K562 (cell line): ENCODE measurements around the gene BARD1. TPM values are rescaled to one million over a fixed set of nuclear protein-coding genes. Genes with fewer than 3 reads are reported as not detected.

ENCODE experiments used
- ATAC-seq: fragments of 200-7000 bp; cut with Tn5 transposase; 3 replicates; pipeline ENCODE4 v1.9.1; 2020; ENCODE audit warnings: moderate library complexity
- BruUV-seq: library from RNA; stranded (reverse); fragments of 400-500 nt; replicated peaks from 2 replicates; lab custom pipeline; 2021; lab: Mats Ljungman, UMichigan
- CTCF ChIA-PET: fragments of 300-600 bp; formaldehyde crosslinking; extraction: SDS; loops from one replicate; lab custom pipeline; 2021; ENCODE audit warnings: low intra/inter-chr PET ratio; lab: Yijun Ruan, JAX
- POLR2A ChIA-PET: fragments of 300-600, 350-650 bp; sonication (Branson Sonifier 250); formaldehyde crosslinking; extraction: SDS; loops from one replicate; lab custom pipeline; 2021; ENCODE audit warnings: antibody characterized with exemption, inconsistent platforms; lab: Yijun Ruan, JAX
- DNase-seq, 4 experiments: peaks; one replicate each; pipeline versions ENCODE4 v3.0.0 to v3.0.0-alpha.2; 2011 to 2018; ENCODE audit warnings: low spot score in 3 of 4, mixed read lengths in 3 of 4; ENCODE audit errors: extremely low read depth in 1 of 4
- FAIRE-seq: peaks from 2 replicates; lab custom pipeline; 2011; peaks lifted over from hg19 to GRCh38; lab: Jason Lieb, UNC
- H2AFZ ChIP-seq: 2 replicates; pipeline ENCODE4 v1.6.0; 2011; ENCODE audit warnings: low read depth, low read length, control low read depth, inconsistent platforms
- H3K27ac ChIP-seq: fragments of 200-600 bp; 3 replicates; pipeline ENCODE4 v1.8.0; 2011; ENCODE audit warnings: low read depth, mild to moderate bottlenecking, control low read depth, inconsistent platforms, low read length, moderate library complexity, mixed read lengths; ENCODE audit errors: extremely low read depth
- H3K27me3 ChIP-seq, 2 experiments: fragments of 300-600 bp in 1 of 2; 2 replicates in 1 of 2; 3 replicates in 1 of 2; pipeline versions ENCODE4 v1.6.0 to v1.8.0; 2011; ENCODE audit warnings: inconsistent platforms in 2 of 2, low read length in 2 of 2, mild to moderate bottlenecking in 1 of 2, mixed read lengths in 1 of 2, moderate library complexity in 1 of 2; ENCODE audit not compliant: control insufficient read depth in 2 of 2, insufficient read depth in 2 of 2
- H3K36me3 ChIP-seq: fragments of 300-600 bp; 3 replicates; pipeline ENCODE4 v1.8.0; 2011; ENCODE audit warnings: mild to moderate bottlenecking, low read length, inconsistent platforms; ENCODE audit not compliant: control insufficient read depth, insufficient read depth
- H3K4me1 ChIP-seq, 2 experiments: fragments of 200-600 bp in 1 of 2; replicated peaks in 1 of 2; 2 replicates in 1 of 2; 3 replicates in 1 of 2; pipeline versions ENCODE4 v1.5.1 to v1.8.0; 2011; ENCODE audit warnings: inconsistent platforms in 2 of 2, low read length in 2 of 2, mild to moderate bottlenecking in 1 of 2, mixed read lengths in 1 of 2, moderate library complexity in 1 of 2; ENCODE audit not compliant: control insufficient read depth in 2 of 2, insufficient read depth in 2 of 2
- H3K4me2 ChIP-seq: 2 replicates; pipeline ENCODE4 v1.6.1; 2011; ENCODE audit warnings: low read length, control low read depth, inconsistent platforms, mixed read lengths; ENCODE audit not compliant: insufficient read depth
- H3K4me3 ChIP-seq: fragments of 200-600 bp; sonication (generic), shearing (Covaris generic); 2 replicates; pipeline ENCODE4 v1.5.1; 2016; ENCODE audit warnings: control low read depth, inconsistent platforms
- H3K79me2 ChIP-seq: fragments of 200-600 bp; 3 replicates; pipeline ENCODE4 v1.8.0; 2011; ENCODE audit warnings: low read length, inconsistent platforms; ENCODE audit not compliant: control insufficient read depth, insufficient read depth
- H3K9ac ChIP-seq, 2 experiments: 2 replicates each; pipeline versions ENCODE4 v1.6.0 to v1.6.1; 2011; ENCODE audit warnings: low read depth in 2 of 2, low read length in 2 of 2, control low read depth in 1 of 2, inconsistent platforms in 1 of 2, mild to moderate bottlenecking in 1 of 2, mixed read lengths in 1 of 2; ENCODE audit not compliant: insufficient read depth in 1 of 2
- H3K9me1 ChIP-seq: one replicate; pipeline ENCODE4 v1.6.0; 2011; ENCODE audit warnings: inconsistent platforms, mild to moderate bottlenecking, low read length, moderate library complexity; ENCODE audit not compliant: control insufficient read depth, insufficient read depth
- H3K9me3 ChIP-seq: replicated peaks from 2 replicates; pipeline ENCODE4 v1.5.1; 2011; ENCODE audit warnings: low read depth, low read length, inconsistent platforms; ENCODE audit not compliant: control insufficient read depth, insufficient read depth
- H4K20me1 ChIP-seq: replicated peaks from 2 replicates; pipeline ENCODE4 v1.6.1; 2011; ENCODE audit warnings: low read length, inconsistent platforms, mixed read lengths; ENCODE audit not compliant: control insufficient read depth, insufficient read depth
- ADNP ChIP-seq: fragments of 200-800 bp; sonication (Bioruptor generic); IDR thresholded peaks from 2 replicates; pipeline ENCODE4 v1.6.1; 2016; ENCODE audit warnings: missing genetic modification characterization, missing compliant biosample characterization
- ESRRA ChIP-seq: fragments of 450-650 bp; IDR thresholded peaks from 2 replicates; pipeline ENCODE4 v1.6.1; 2014; ENCODE audit warnings: low read depth, mild to moderate bottlenecking, moderate library complexity, borderline replicate concordance
- FOSL1 ChIP-seq: fragments of 200-800 bp; sonication (Bioruptor generic); conservative IDR thresholded peaks from 2 replicates; pipeline ENCODE4 v1.6.1; 2016; ENCODE audit warnings: missing genetic modification characterization, missing compliant biosample characterization
- FOXP1 ChIP-seq: sonication (generic); formaldehyde crosslinking; IDR thresholded peaks from 2 replicates; pipeline ENCODE4 v1.8.0; 2022; ENCODE audit warnings: mild to moderate bottlenecking, missing genetic modification reagents
- KLF10 ChIP-seq: fragments of 250-450 bp; sonication (Bioruptor Pico); IDR thresholded peaks from 2 replicates; pipeline ENCODE4 v1.6.1; 2021; ENCODE audit warnings: matching md5 sums
- NFE2 ChIP-seq: IDR thresholded peaks from 2 replicates; pipeline ENCODE4 v1.6.1; 2014; ENCODE audit warnings: antibody characterized with exemption, low read depth
- POLR2G ChIP-seq: fragments of 200-400 bp; formaldehyde crosslinking; IDR thresholded peaks from 2 replicates; pipeline ENCODE4 v1.6.1; 2017; ENCODE audit warnings: low read depth, mild to moderate bottlenecking, antibody characterized with exemption, low read length, moderate library complexity
- RAD21 ChIP-seq, 2 experiments: fragments of 250-450 bp in 1 of 2; fragments of 450-650 bp in 1 of 2; sonication (Bioruptor Pico) in 1 of 2; formaldehyde crosslinking in 1 of 2; IDR thresholded peaks in 1 of 2; conservative IDR thresholded peaks in 1 of 2; 2 replicates each; pipeline versions ENCODE4 v1.4.0 to v1.8.0; 2020 to 2022; ENCODE audit warnings: mild to moderate bottlenecking in 2 of 2, moderate library complexity in 1 of 2
- RAD51 ChIP-seq: fragments of 450-650 bp; IDR thresholded peaks from 2 replicates; pipeline ENCODE4 v1.7.1; 2016; ENCODE audit warnings: low read depth, mild to moderate bottlenecking, borderline replicate concordance
- SIN3A ChIP-seq, 2 experiments: fragments of 150-350 bp in 1 of 2; IDR thresholded peaks; 2 replicates each; pipeline ENCODE4 v1.6.1; 2011 to 2016; ENCODE audit warnings: borderline replicate concordance in 2 of 2, low read depth in 2 of 2, low read length in 2 of 2, mild to moderate bottlenecking in 2 of 2, moderate library complexity in 2 of 2; ENCODE audit not compliant: control insufficient read depth in 1 of 2
- SMAD2 ChIP-seq: fragments of 150-350 bp; IDR thresholded peaks from 2 replicates; pipeline ENCODE4 v1.6.1; 2014; ENCODE audit warnings: low read depth, mild to moderate bottlenecking, low read length
- STAG1 ChIP-seq: sonication (generic); formaldehyde crosslinking; IDR thresholded peaks from 2 replicates; pipeline ENCODE4 v1.5.0; 2020; ENCODE audit warnings: missing genetic modification reagents, borderline replicate concordance
- YY1 ChIP-seq, 3 experiments: IDR thresholded peaks; 2 replicates each; pipeline ENCODE4 v1.6.1; 2011; ENCODE audit warnings: low read length in 2 of 3, mild to moderate bottlenecking in 2 of 3, moderate library complexity in 2 of 3, borderline replicate concordance in 1 of 3, control low read depth in 1 of 3, low read depth in 1 of 3; ENCODE audit not compliant: insufficient read depth in 3 of 3, insufficient replicate concordance in 2 of 3, control insufficient read depth in 1 of 3, insufficient read length in 1 of 3; ENCODE audit errors: extremely low read depth in 1 of 3
- ZNF175 ChIP-seq: fragments of 200-800 bp; sonication (Bioruptor generic); IDR thresholded peaks from 2 replicates; pipeline ENCODE4 v1.6.1; 2016; ENCODE audit warnings: low read depth, mild to moderate bottlenecking, missing genetic modification characterization, missing compliant biosample characterization
- ZSCAN29 ChIP-seq: fragments of 450-650 bp; IDR thresholded peaks from 2 replicates; pipeline ENCODE4 v1.6.1; 2017
- WGBS: fragments of 100-300 bp; shearing (Covaris generic); methylation state at CpG from one replicate; pipeline ENCODE4 v1.1.6; 2016; ENCODE audit warnings: low coverage, mixed read lengths; ENCODE audit not compliant: insufficient coverage; ENCODE audit errors: missing lambda C conversion rate; 5-methylcytosine and 5-hydroxymethylcytosine counted together
- in situ Hi-C: fragments of 300-500 bp; cut with MboI; formaldehyde crosslinking; loops from 4 replicates; pipeline ENCODE4 v1.15.0; 2018; ENCODE audit warnings: inconsistent platforms, mixed read lengths
- intact Hi-C: fragments of 100-400 bp; cut with micrococcal nuclease; formaldehyde crosslinking; loops from 2 replicates; pipeline ENCODE4 v1.14.2; 2022
- polyA plus RNA-seq, 8 experiments: library from polyadenylated mRNA; depleted of rRNA in 4 of 8; stranded (reverse) in 5 of 8; unstranded in 3 of 8; fragments of >200 nt; fragmentation: Nextera tagmentation in 2 of 8; fragmentation: Illumina TruSeq in 1 of 8; extraction: Ambion mirVana in 2 of 8; extraction: Trizol in 1 of 8; gene quantifications; 2 replicates each; pipeline versions ENCODE4 v1.2.1 to v1.2.3, GENCODE V29; 2011 to 2014; ENCODE audit warnings: inconsistent platforms in 1 of 8, missing spikeins in 1 of 8
- total RNA-seq, 7 experiments: library from RNA; depleted of rRNA in 6 of 7; stranded (reverse); fragments of >200 nt in 6 of 7; fragmentation: Illumina TruSeq in 2 of 7; extraction: Trizol in 2 of 7; gene quantifications; 2 replicates each; pipeline versions ENCODE4 v1.2.1 to v1.2.3, GENCODE V29; 2011 to 2021; ENCODE audit warnings: low replicate concordance in 1 of 7
- TF ChIP-seq, protein P1 (sequence below), 2 experiments: IDR thresholded peaks; 2 replicates each; pipeline ENCODE4 v1.6.1; 2011; ENCODE audit warnings: borderline replicate concordance in 1 of 2, control low read depth in 1 of 2, low read depth in 1 of 2, low read length in 1 of 2, mild to moderate bottlenecking in 1 of 2, mixed read lengths in 1 of 2, moderate library complexity in 1 of 2; ENCODE audit not compliant: insufficient read depth in 1 of 2, insufficient read length in 1 of 2, poor library complexity in 1 of 2, severe bottlenecking in 1 of 2; ENCODE audit errors: extremely low read depth in 1 of 2
- TF ChIP-seq, protein P2 (sequence below), 2 experiments: fragments of 450-650 bp; IDR thresholded peaks; 2 replicates each; pipeline ENCODE4 v1.6.1; 2018; ENCODE audit warnings: mild to moderate bottlenecking in 2 of 2, low read depth in 1 of 2; ENCODE audit not compliant: partially characterized antibody in 2 of 2

BARD1 gene
- total and polyA plus RNA-seq, 9 of the 15 experiments (the other 6 are each of a cell fraction or from before 2014, with no cell fraction given), result 6.3 to 18.9 (median 11.3) TPM

DNA sequence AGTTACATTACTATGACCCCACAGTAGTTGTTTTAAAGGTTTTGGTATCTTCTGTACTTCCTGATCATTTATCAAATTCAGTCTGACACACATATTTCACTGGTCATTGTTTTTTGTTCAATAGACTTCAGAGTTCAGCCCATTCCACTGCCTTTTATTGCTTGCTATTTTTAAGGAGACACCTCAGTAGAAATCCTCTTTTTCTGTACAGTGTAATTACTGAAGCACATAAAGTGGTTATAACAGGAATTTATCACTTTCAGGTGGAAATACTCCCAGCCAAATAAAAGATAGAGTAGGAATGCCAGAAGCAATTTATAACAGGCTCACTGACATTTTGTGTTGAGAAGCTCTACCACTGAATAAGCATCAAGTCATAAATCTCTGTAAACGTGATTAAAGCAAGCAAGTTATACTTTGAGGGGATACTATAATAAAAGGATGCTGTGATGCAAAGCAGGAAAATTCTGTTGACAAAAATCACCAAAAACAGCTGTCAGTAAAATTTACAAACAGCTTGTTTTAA is 6.6 kb upstream of the BARD1 start:
- TF ChIP-seq POLR2G (no peak), YY1 (IDR thresholded peaks at IDR 0.05; ENCODE audit: borderline replicate concordance in 1 of 3, control insufficient read depth in 1 of 3, extremely low read depth in 1 of 3, insufficient read depth in 3 of 3, insufficient read length in 1 of 3, insufficient replicate concordance in 2 of 3, low read depth in 1 of 3, low read length in 2 of 3) (no peak), RAD51 (no peak), FOSL1 (tag) (no peak), RAD21 (CRISPR knock-in tag; conservative IDR thresholded peaks at IDR 0.05 in 1 of 2, IDR thresholded peaks at IDR 0.05 in 1 of 2) (no peak), FOXP1 (CRISPR knock-in tag) (no peak), ADNP (no peak), ZNF175 (CRISPR knock-in tag) (no peak), ZSCAN29 (no peak), SMAD2 (no peak), NFE2 (no peak), ESRRA (no peak), KLF10 (CRISPR knock-in tag) (no peak), STAG1 (CRISPR knock-in tag) (no peak), SIN3A (IDR thresholded peaks at IDR 0.05; ENCODE audit: borderline replicate concordance in 2 of 2, control insufficient read depth in 1 of 2, low read depth in 2 of 2, low read length in 2 of 2) (no peak)
- TF ChIP-seq, protein P1, sequence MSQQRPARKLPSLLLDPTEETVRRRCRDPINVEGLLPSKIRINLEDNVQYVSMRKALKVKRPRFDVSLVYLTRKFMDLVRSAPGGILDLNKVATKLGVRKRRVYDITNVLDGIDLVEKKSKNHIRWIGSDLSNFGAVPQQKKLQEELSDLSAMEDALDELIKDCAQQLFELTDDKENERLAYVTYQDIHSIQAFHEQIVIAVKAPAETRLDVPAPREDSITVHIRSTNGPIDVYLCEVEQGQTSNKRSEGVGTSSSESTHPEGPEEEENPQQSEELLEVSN (IDR thresholded peaks at IDR 0.05; ENCODE audit: borderline replicate concordance in 1 of 2, extremely low read depth in 1 of 2, insufficient read depth in 1 of 2, insufficient read length in 1 of 2, low read depth in 1 of 2, low read length in 1 of 2, poor library complexity in 1 of 2, severe bottlenecking in 1 of 2), result no peak
- TF ChIP-seq, protein P2, sequence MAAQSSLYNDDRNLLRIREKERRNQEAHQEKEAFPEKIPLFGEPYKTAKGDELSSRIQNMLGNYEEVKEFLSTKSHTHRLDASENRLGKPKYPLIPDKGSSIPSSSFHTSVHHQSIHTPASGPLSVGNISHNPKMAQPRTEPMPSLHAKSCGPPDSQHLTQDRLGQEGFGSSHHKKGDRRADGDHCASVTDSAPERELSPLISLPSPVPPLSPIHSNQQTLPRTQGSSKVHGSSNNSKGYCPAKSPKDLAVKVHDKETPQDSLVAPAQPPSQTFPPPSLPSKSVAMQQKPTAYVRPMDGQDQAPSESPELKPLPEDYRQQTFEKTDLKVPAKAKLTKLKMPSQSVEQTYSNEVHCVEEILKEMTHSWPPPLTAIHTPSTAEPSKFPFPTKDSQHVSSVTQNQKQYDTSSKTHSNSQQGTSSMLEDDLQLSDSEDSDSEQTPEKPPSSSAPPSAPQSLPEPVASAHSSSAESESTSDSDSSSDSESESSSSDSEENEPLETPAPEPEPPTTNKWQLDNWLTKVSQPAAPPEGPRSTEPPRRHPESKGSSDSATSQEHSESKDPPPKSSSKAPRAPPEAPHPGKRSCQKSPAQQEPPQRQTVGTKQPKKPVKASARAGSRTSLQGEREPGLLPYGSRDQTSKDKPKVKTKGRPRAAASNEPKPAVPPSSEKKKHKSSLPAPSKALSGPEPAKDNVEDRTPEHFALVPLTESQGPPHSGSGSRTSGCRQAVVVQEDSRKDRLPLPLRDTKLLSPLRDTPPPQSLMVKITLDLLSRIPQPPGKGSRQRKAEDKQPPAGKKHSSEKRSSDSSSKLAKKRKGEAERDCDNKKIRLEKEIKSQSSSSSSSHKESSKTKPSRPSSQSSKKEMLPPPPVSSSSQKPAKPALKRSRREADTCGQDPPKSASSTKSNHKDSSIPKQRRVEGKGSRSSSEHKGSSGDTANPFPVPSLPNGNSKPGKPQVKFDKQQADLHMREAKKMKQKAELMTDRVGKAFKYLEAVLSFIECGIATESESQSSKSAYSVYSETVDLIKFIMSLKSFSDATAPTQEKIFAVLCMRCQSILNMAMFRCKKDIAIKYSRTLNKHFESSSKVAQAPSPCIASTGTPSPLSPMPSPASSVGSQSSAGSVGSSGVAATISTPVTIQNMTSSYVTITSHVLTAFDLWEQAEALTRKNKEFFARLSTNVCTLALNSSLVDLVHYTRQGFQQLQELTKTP (IDR thresholded peaks at IDR 0.05; ENCODE audit: low read depth in 1 of 2, partially characterized antibody in 2 of 2), result no peak

More for the DNA sequence above, 6.6 kb upstream of the BARD1 start:
- intact Hi-C loops (no loop called here), in situ Hi-C loops (no loop called here)
- ChIA-PET POLR2A (no interaction called here), CTCF (no interaction called here)
- H4K20me1 ChIP-seq, result no peaks in the 10 kb centered on the region
- no peak overlapping the region for H3K4me2 ChIP-seq
- H3K79me2 ChIP-seq, result no peaks in the 10 kb centered on the region
- no peaks in the 10 kb centered on the region for H3K9me3 ChIP-seq
- H3K9ac ChIP-seq, result no peak overlapping the region
- no peaks in the 10 kb centered on the region for H3K9me1 ChIP-seq
- no peak for DNase-seq
- no peak for ATAC-seq
- BruUV-seq, result no TSS peak
- peaks cover 0 to 4% of the 10 kb centered on the region in 2 experiments; a peak in 3 of 5 replicates for H3K4me1 ChIP-seq
- WGBS, result 0% methylated on average over 1 of the region's 1 CpG
- no peak overlapping the region for H3K4me3 ChIP-seq
- H3K27me3 ChIP-seq, result no peaks in the 10 kb centered on the region
- H3K27ac ChIP-seq, result no peak overlapping the region
- H3K36me3 ChIP-seq, result no peaks in the 10 kb centered on the region
- FAIRE-seq, result no peak
- H2AFZ ChIP-seq, result no peak overlapping the region
